Globus pallidus (tissue), 1 donor: Measurements from ENCODE around the gene UBC.

Source experiments
- DNase-seq: peaks from one replicate; pipeline ENCODE4 v3.0.0-alpha.2; 2015; ENCODE audit warnings: low spot score

The UBC gene

GRCh38 chr12:124864326-124864752, 50.1 kb downstream of the UBC start:
- DNase-seq = no peak

GRCh38 chr12:124863416-124864325, 50.8 kb downstream of the UBC start, which contains the start of gene SCARB1:
TSS of gene SCARB1 (minus strand) at chr12:124863864. CDS start at chr12:124863720, 144 bp downstream.
- peak; percentile 86 for DNase-seq

GRCh38 chr12:124862768-124863415, 51.6 kb downstream of the UBC start:
- DNase-seq = peak; percentile 57

- peak; percentile 51 for DNase-seq
Measured at GRCh38 chr12:124861898-124862676, 52.4 kb downstream of the UBC start.
